Heart left ventricle (tissue), 13 donors: Measurements from ENCODE around the gene RIC3.

Experiments
- POLR2A ChIP-seq, 2 donors: fragments of 450-650 bp; IDR thresholded peaks; one replicate each; pipeline ENCODE4 v1.6.1; 2017; ENCODE audit warnings: antibody characterized with exemption in 2 of 2, mild to moderate bottlenecking in 2 of 2, moderate library complexity in 2 of 2
- TF ChIP-seq, protein P1 (sequence below), 12 donors: fragments of 200-600 bp; sonication (generic) in 4 of 12; IDR thresholded peaks; one replicate each; pipeline versions ENCODE4 v1.5.0 to v1.8.0; 2018 to 2022; ENCODE audit warnings: antibody characterized with exemption in 12 of 12, mild to moderate bottlenecking in 5 of 12
- donor health status: ischemic (EF 13 %, LVEDD 7.1; RV severe dilation, severe dysfunction).
- donor health status: DM: no; HTN: yes; CAD: no.
- donor health status: DM: no; HTN: no; CAD: no.
- donor health status: ischemic (EF 25% LVEDD 6.9; RV normal size, moderate dysfunction).
- donor health status: ischemic (EF 25% LVEDD 5.7; RV mildly dilated, moderate dysfunction).
- donor health status: ischemic (EF 35%, LVEDD 5.7; RV mildly dilated, moderate dysfunction).
- donor health status: nonischemic (EF 11% LVEDD 7.7; RV severe dilation, severe dysfunction).
- donor health status: DM: yes; HTN: yes; CAD: no.
- donor health status: PGD.
- donor health status: ischemic (EF 29% LVEDD 5.4; RV normal size, mild dysfunction).
- donor health status: nonischemic (EF 23%, LVEDD 6.1; RV moderate dilation, normal function).

DNA sequence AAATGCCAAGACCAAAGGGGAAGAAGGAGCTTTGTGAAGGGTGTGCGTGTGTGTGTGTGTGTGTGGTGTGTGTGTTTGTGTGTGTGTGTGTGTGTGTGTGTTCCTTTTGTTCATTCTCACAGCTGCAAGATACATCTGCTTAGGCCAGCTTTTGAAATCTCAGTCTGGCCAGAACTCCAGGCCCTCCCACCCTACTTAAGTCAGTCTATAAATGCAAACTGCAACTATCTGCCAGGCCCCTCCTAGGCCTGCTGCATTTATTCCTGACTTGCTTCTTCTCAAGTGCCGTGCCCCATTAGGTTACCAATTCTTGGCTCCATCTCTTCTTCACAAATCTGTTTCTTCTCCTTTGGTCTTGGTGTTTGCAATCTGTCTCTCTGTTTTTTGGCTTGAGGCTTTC, 21.6 kb upstream of the RIC3 start:
- TF ChIP-seq, protein P1, sequence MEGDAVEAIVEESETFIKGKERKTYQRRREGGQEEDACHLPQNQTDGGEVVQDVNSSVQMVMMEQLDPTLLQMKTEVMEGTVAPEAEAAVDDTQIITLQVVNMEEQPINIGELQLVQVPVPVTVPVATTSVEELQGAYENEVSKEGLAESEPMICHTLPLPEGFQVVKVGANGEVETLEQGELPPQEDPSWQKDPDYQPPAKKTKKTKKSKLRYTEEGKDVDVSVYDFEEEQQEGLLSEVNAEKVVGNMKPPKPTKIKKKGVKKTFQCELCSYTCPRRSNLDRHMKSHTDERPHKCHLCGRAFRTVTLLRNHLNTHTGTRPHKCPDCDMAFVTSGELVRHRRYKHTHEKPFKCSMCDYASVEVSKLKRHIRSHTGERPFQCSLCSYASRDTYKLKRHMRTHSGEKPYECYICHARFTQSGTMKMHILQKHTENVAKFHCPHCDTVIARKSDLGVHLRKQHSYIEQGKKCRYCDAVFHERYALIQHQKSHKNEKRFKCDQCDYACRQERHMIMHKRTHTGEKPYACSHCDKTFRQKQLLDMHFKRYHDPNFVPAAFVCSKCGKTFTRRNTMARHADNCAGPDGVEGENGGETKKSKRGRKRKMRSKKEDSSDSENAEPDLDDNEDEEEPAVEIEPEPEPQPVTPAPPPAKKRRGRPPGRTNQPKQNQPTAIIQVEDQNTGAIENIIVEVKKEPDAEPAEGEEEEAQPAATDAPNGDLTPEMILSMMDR (IDR thresholded peaks at IDR 0.05): no peak
- no peak for TF ChIP-seq POLR2A (IDR thresholded peaks at IDR 0.05)
